ENCODE measurements around the gene RPL13. TPM values are rescaled to one million over a fixed set of nuclear protein-coding genes. Genes with fewer than 3 reads are reported as not detected.

RPL13 gene
- total and polyA plus RNA-seq, 2 of the 13 experiments (the other 11 are each of a cell fraction or from before 2014, with no cell fraction given), result 2,988 to 4,411 TPM

DNA sequence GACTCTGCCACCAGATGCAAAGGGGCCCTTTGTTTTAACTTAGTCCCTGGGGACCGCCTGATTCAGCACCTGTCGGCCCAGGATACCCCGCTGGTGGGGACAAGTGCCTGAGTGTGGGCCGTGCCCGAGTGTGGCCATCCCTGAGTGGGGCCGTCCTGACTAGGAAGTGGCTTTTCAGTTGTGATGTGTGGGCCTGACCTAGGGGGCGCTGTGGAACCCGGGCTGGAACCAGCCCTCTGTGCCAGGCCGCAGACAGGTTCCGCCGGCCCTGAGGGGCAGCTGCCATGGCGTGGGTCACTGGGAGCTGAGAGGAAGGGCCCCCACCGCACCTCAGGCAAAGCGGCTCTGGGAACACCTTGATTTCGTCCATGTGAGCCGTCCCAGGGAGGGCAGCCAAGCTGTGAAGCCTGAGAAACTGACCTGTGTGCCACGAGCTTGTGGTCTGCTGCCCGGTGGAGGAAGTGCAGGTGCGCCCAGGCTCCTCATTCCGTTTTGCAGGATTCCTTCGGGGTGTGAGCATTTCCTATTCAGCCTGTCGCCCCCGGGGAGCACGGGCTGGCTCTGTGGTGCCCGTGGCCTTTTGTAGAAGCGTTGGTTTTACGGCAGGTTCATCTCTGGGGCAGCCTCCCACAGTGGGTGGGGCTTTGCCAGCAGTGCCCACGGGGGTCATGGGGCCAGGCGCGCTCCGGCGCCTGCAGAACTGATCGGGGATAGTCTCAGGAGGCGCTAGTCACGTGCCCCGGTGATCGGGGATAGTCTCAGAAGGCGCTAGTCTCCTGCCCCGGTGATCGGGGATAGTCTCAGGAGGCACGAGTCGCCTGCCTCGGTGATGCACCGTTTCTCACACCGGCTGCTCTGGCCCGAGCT lies 5.3 kb downstream of the RPL13 start (continued):
- TF ChIP-seq EHMT2 (IDR thresholded peaks at IDR 0.05; ENCODE audit: borderline replicate concordance, low read depth, low read length), result no peak
- no peak for TF ChIP-seq HDAC6 (IDR thresholded peaks at IDR 0.05; ENCODE audit: low read depth, low read length)
- TF ChIP-seq, protein P1, sequence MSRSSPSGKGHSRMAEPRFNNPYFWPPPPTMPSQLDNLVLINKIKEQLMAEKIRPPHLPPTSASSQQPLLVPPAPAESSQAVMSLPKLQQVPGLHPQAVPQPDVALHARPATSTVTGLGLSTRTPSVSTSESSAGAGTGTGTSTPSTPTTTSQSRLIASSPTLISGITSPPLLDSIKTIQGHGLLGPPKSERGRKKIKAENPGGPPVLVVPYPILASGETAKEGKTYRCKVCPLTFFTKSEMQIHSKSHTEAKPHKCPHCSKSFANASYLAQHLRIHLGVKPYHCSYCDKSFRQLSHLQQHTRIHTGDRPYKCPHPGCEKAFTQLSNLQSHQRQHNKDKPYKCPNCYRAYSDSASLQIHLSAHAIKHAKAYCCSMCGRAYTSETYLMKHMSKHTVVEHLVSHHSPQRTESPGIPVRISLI (CRISPR knock-in tag; IDR thresholded peaks at IDR 0.05; ENCODE audit: borderline replicate concordance), result no peak
- TF ChIP-seq DR1 (CRISPR knock-in tag; IDR thresholded peaks at IDR 0.05), result peak; percentile 48
- TF ChIP-seq HOXA5 (CRISPR knock-in tag; IDR thresholded peaks at IDR 0.05), result peak; percentile 94; the same call in 1 of the 2 replicates
- no peak for TF ChIP-seq ZBTB20 (CRISPR knock-in tag; IDR thresholded peaks at IDR 0.05; ENCODE audit: borderline replicate concordance, low read depth)
- TF ChIP-seq, protein P2, sequence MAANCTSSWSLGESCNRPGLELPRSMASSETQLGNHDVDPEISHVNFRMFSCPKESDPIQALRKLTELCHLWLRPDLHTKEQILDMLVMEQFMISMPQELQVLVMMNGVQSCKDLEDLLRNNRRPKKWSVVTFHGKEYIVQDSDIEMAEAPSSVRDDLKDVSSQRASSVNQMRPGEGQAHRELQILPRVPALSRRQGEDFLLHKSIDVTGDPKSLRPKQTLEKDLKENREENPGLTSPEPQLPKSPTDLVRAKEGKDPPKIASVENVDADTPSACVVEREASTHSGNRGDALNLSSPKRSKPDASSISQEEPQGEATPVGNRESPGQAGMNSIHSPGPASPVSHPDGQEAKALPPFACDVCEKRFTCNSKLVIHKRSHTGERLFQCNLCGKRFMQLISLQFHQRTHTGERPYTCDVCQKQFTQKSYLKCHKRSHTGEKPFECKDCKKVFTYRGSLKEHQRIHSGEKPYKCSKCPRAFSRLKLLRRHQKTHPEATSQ (CRISPR knock-in tag; IDR thresholded peaks at IDR 0.05; ENCODE audit: borderline replicate concordance), result 0 out of 2 replicates have a peak, but pooled peaks have one; percentile 5
- TF ChIP-seq ZNF296 (CRISPR knock-in tag; conservative IDR thresholded peaks at IDR 0.05), result no peak; the same call in 1 of the 2 replicates
- no peak for TF ChIP-seq U2AF2 (IDR thresholded peaks at IDR 0.05; ENCODE audit: low read depth, low read length)
- TF ChIP-seq ARID2 (CRISPR knock-in tag; IDR thresholded peaks at IDR 0.05; ENCODE audit: borderline replicate concordance), result peak; percentile 39; the same call in 1 of the 2 replicates
- TF ChIP-seq ZNF569 (CRISPR knock-in tag; IDR thresholded peaks at IDR 0.05; ENCODE audit: borderline replicate concordance), result no peak
- TF ChIP-seq, protein P3, sequence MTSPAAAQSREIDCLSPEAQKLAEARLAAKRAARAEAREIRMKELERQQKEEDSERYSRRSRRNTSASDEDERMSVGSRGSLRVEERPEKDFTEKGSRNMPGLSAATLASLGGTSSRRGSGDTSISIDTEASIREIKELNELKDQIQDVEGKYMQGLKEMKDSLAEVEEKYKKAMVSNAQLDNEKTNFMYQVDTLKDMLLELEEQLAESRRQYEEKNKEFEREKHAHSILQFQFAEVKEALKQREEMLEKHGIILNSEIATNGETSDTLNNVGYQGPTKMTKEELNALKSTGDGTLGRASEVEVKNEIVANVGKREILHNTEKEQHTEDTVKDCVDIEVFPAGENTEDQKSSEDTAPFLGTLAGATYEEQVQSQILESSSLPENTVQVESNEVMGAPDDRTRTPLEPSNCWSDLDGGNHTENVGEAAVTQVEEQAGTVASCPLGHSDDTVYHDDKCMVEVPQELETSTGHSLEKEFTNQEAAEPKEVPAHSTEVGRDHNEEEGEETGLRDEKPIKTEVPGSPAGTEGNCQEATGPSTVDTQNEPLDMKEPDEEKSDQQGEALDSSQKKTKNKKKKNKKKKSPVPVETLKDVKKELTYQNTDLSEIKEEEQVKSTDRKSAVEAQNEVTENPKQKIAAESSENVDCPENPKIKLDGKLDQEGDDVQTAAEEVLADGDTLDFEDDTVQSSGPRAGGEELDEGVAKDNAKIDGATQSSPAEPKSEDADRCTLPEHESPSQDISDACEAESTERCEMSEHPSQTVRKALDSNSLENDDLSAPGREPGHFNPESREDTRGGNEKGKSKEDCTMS (CRISPR knock-in tag; conservative IDR thresholded peaks at IDR 0.05), result no peak
- 0 out of 2 replicates have a peak, but pooled peaks have one; percentile 11 for TF ChIP-seq KMT2B (CRISPR knock-in tag; IDR thresholded peaks at IDR 0.05)
- TF ChIP-seq ATRX (CRISPR knock-in tag; IDR thresholded peaks at IDR 0.05; ENCODE audit: borderline replicate concordance), result no peak
- no peak for TF ChIP-seq ZMAT5 (CRISPR knock-in tag; IDR thresholded peaks at IDR 0.05; ENCODE audit: borderline replicate concordance, low read depth)
- no peak for TF ChIP-seq ZNF770 (CRISPR knock-in tag; IDR thresholded peaks at IDR 0.05)
- TF ChIP-seq EEA1 (CRISPR knock-in tag; IDR thresholded peaks at IDR 0.05; ENCODE audit: borderline replicate concordance), result no peak
- no peak for TF ChIP-seq RXRB (CRISPR knock-in tag; IDR thresholded peaks at IDR 0.05; ENCODE audit: borderline replicate concordance)
- TF ChIP-seq PLRG1 (conservative IDR thresholded peaks at IDR 0.05), result no peak
- TF ChIP-seq PPARG (CRISPR knock-in tag; conservative IDR thresholded peaks at IDR 0.05), result no peak
- TF ChIP-seq FOXP1 (IDR thresholded peaks at IDR 0.05), result no peak
- TF ChIP-seq FOXP1 (CRISPR knock-in tag; IDR thresholded peaks at IDR 0.05), result no peak
